PC-9 (cell line): Measurements from ENCODE around the gene BTG4. TPM values are rescaled to one million over a fixed set of nuclear protein-coding genes. Genes with fewer than 3 reads are reported as not detected.

ENCODE experiments used
- BruUV-seq: library from RNA; stranded (reverse); fragments of 400-500 nt; replicated peaks from 2 replicates; lab custom pipeline; 2021; lab: Mats Ljungman, UMichigan
- CTCF ChIA-PET: fragments of 300-600 bp; sonication (Branson Sonifier 250); formaldehyde crosslinking; loops from one replicate; lab custom pipeline; 2022; ENCODE audit warnings: antibody characterized with exemption; lab: Charles Lee
- POLR2A ChIA-PET: fragments of 300-600 bp; sonication (Branson Sonifier 250); formaldehyde crosslinking; loops from one replicate; lab custom pipeline; 2022; ENCODE audit warnings: antibody characterized with exemption; ENCODE audit not compliant: unreplicated experiment; lab: Charles Lee
- DNase-seq, 2 experiments: peaks; one replicate each; pipeline versions ENCODE4 v3.0.0 to v3.0.0-alpha.2; 2015 to 2022; ENCODE audit warnings: mixed read lengths in 1 of 2
- H2AFZ ChIP-seq: fragments of 200-600 bp; sonication (generic); 2 replicates; pipeline ENCODE4 v1.8.1; 2017; ENCODE audit warnings: antibody characterized with exemption
- H3F3A ChIP-seq: fragments of 200-600 bp; sonication (generic); 2 replicates; pipeline ENCODE4 v1.8.1; 2017; ENCODE audit warnings: antibody characterized with exemption, mild to moderate bottlenecking, low read depth; ENCODE audit not compliant: insufficient read depth
- H3K27ac ChIP-seq: fragments of 200-600 bp; sonication (generic); 2 replicates; pipeline ENCODE4 v1.6.1; 2016; ENCODE audit warnings: mixed run types
- H3K27me3 ChIP-seq: fragments of 200-600 bp; sonication (generic); 2 replicates; pipeline ENCODE4 v1.6.1; 2016; ENCODE audit warnings: low read depth, mixed run types; ENCODE audit not compliant: insufficient read depth
- H3K36me3 ChIP-seq: fragments of 200-600 bp; sonication (generic); 2 replicates; pipeline ENCODE4 v1.6.1; 2016; ENCODE audit warnings: low read depth, mixed run types
- H3K4me1 ChIP-seq: fragments of 200-600 bp; sonication (generic); replicated peaks from 2 replicates; pipeline ENCODE4 v1.6.1; 2016; ENCODE audit warnings: mixed run types; ENCODE audit not compliant: insufficient read depth
- H3K4me2 ChIP-seq: fragments of 200-600 bp; sonication (generic); 2 replicates; pipeline ENCODE4 v1.6.1; 2017; ENCODE audit warnings: mixed run types
- H3K4me3 ChIP-seq: fragments of 200-600 bp; sonication (generic); 2 replicates; pipeline ENCODE4 v1.6.1; 2016; ENCODE audit warnings: mixed run types
- H3K79me2 ChIP-seq: fragments of 200-600 bp; sonication (generic); 2 replicates; pipeline ENCODE4 v1.6.1; 2017; ENCODE audit warnings: low read depth, mixed run types
- H3K9me2 ChIP-seq: fragments of 200-600 bp; sonication (generic); 2 replicates; pipeline ENCODE4 v1.8.1; 2017; ENCODE audit warnings: mild to moderate bottlenecking; ENCODE audit not compliant: insufficient read depth
- H3K9me3 ChIP-seq: fragments of 200-600 bp; sonication (generic); 2 replicates; pipeline ENCODE4 v1.8.1; 2016; ENCODE audit warnings: low read depth; ENCODE audit not compliant: insufficient read depth
- H4K20me1 ChIP-seq: fragments of 200-600 bp; sonication (generic); 2 replicates; pipeline ENCODE4 v1.8.1; 2017; ENCODE audit not compliant: insufficient read depth
- CTCF ChIP-seq: fragments of 200-600 bp; sonication (generic); conservative IDR thresholded peaks from 2 replicates; pipeline ENCODE4 v1.6.1; 2017; ENCODE audit warnings: mixed run types, antibody characterized with exemption, mild to moderate bottlenecking, moderate library complexity
- EZH2 ChIP-seq: fragments of 200-600 bp; sonication (generic); IDR thresholded peaks from 2 replicates; pipeline ENCODE4 v1.8.0; 2017; ENCODE audit warnings: antibody characterized with exemption, low read depth
- intact Hi-C: fragments of 100-400 bp; cut with micrococcal nuclease; formaldehyde crosslinking; loops from one replicate; pipeline ENCODE4 v1.10.0; 2022; ENCODE audit not compliant: unreplicated experiment
- total RNA-seq: library from RNA; stranded (reverse); gene quantifications from 2 replicates; pipeline ENCODE4 v1.2.3, GENCODE V29; 2021

The BTG4 gene
- total RNA-seq, 1 experiment from 2014 or later, result not detected

GRCh38 chr11:111523343-111523742 is 11.2 kb upstream of the BTG4 start:
- 0 out of 2 replicates have a peak, but pooled peaks cover 5% of the 10 kb centered on the region for H3K9me2 ChIP-seq
- H3K79me2 ChIP-seq, result no peaks in the 10 kb centered on the region
- no peaks in the 10 kb centered on the region for H3K9me3 ChIP-seq
- POLR2A ChIA-PET, result no interaction called here
- no peaks in the 10 kb centered on the region for H3K27me3 ChIP-seq
- H3K4me1 ChIP-seq, result peaks cover 15% of the 10 kb centered on the region
- intact Hi-C loops, result no loop called here
- no peaks in the 10 kb centered on the region for H4K20me1 ChIP-seq
- no peak overlapping the region for H2AFZ ChIP-seq
- BruUV-seq, result no TSS peak
- no peaks in the 10 kb centered on the region for H3K36me3 ChIP-seq
- CTCF ChIA-PET, result no interaction called here
- H3K4me2 ChIP-seq, result no peak overlapping the region
- H3F3A ChIP-seq, result no peaks in the 10 kb centered on the region; the same call in 1 of the 2 replicates
- no peak overlapping the region for H3K4me3 ChIP-seq
- no peak for DNase-seq
- no peak for TF ChIP-seq CTCF
- TF ChIP-seq EZH2, result no peak
- H3K27ac ChIP-seq, result no peak overlapping the region

GRCh38 chr11:111522426-111522825 is 10.2 kb upstream of the BTG4 start:
- Histone ChIP-seq H4K20me1 (no peaks in the 10 kb centered on the region), H3K9me2 (0 out of 2 replicates have a peak, but pooled peaks cover 11% of the 10 kb centered on the region), H3K27ac (no peak overlapping the region), H3K36me3 (no peaks in the 10 kb centered on the region), H3K9me3 (no peaks in the 10 kb centered on the region), H3K4me2 (no peak overlapping the region), H3K27me3 (no peaks in the 10 kb centered on the region), H2AFZ (no peak overlapping the region), H3K4me1 (peaks cover 15% of the 10 kb centered on the region), H3K79me2 (no peaks in the 10 kb centered on the region), H3K4me3 (no peak overlapping the region), H3F3A (no peaks in the 10 kb centered on the region; the same call in 1 of the 2 replicates)
- ChIA-PET CTCF (no interaction called here), POLR2A (no interaction called here)
- no peak for DNase-seq
- intact Hi-C loops, result no loop called here
- no TSS peak for BruUV-seq
- TF ChIP-seq EZH2 (no peak), CTCF (no peak)

GRCh38 chr11:111521135-111521534 is 8.9 kb upstream of the BTG4 start:
- BruUV-seq, result no TSS peak
- no peak overlapping the region for H3K4me3 ChIP-seq
- no peaks in the 10 kb centered on the region for H4K20me1 ChIP-seq
- no peaks in the 10 kb centered on the region for H3K27me3 ChIP-seq
- no peak for DNase-seq
- H2AFZ ChIP-seq, result no peak overlapping the region
- H3K9me2 ChIP-seq, result 0 out of 2 replicates have a peak, but pooled peaks cover 11% of the 10 kb centered on the region
- CTCF ChIA-PET, result no interaction called here
- no peak overlapping the region for H3K4me2 ChIP-seq
- POLR2A ChIA-PET, result no interaction called here
- TF ChIP-seq EZH2 (no peak), CTCF (no peak)
- H3K9me3 ChIP-seq, result no peaks in the 10 kb centered on the region
- no peaks in the 10 kb centered on the region for H3K36me3 ChIP-seq
- peaks cover 3% of the 10 kb centered on the region for H3K4me1 ChIP-seq
- H3K79me2 ChIP-seq, result no peaks in the 10 kb centered on the region
- H3K27ac ChIP-seq, result no peak overlapping the region
- intact Hi-C loops, result no loop called here
- H3F3A ChIP-seq, result no peaks in the 10 kb centered on the region; the same call in 1 of the 2 replicates
